ENCODE results near the gene SMG6.

DNA sequence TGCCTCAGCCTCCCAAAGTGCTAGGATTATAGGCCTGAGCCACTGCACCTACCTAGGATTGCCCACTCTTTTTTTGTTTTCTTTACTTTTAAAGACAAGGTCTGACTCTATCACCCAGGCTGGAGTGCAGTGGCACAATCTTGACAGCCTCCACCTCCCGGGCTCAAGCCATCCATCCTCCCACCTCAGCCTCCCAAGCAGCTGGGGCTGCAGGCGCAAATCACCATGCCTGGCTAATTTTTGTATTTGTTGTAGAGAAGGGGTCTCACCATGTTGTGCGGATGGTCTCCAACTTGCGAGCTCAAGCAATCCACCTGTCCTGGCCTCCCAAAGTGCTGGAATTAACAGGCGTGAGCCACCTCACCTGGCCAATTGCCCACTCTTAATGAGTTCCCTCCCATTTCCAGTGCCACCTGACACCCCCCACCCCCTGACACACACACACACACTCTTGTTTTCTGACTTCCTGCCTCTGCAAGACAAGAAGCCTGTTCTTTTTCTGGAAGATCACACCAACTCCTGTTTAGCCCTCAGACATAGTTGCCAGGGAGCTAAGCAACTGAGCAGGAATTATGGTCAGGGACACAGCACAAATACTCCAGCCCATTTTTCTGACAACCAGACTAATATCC, 259.2 kb downstream of the SMG6 start:
- TF ChIP-seq EP300 (IDR thresholded peaks at IDR 0.05) (no peak), CTCF (IDR thresholded peaks at IDR 0.05) (no peak), POLR2AphosphoS5 (IDR thresholded peaks at IDR 0.05) (no peak)
